Measurements from ENCODE around the gene S1PR1. TPM values are rescaled to one million over a fixed set of nuclear protein-coding genes. Genes with fewer than 3 reads are reported as not detected.

Gene S1PR1
- total and polyA plus RNA-seq, 2 of the 13 experiments (the other 11 are each of a cell fraction or from before 2014, with no cell fraction given): not detected

Other genes starting within 250 kb of the S1PR1 start
- gene DPH5, start 211.2 kb upstream of the S1PR1 start, total RNA-seq (2016; rRNA removed; fragmentation: Illumina TruSeq; extraction: Trizol): 53.2 and 71.9 TPM in 2 replicates
- gene DPH5, start 211.2 kb upstream of the S1PR1 start, polyA plus RNA-seq (2011; rRNA removed): 53.2 and 79.6 TPM in 2 replicates